WTC11 (cell line): Measurements from ENCODE around the gene OAF.

Source experiments
- CREM ChIP-seq: sonication (generic); formaldehyde crosslinking; IDR thresholded peaks from 2 replicates; pipeline ENCODE4 v1.8.1; 2022; ENCODE audit warnings: mild to moderate bottlenecking, missing genetic modification reagents, moderate library complexity
- ELF4 ChIP-seq: sonication (generic); formaldehyde crosslinking; IDR thresholded peaks from 2 replicates; pipeline ENCODE4 v1.8.1; 2022; ENCODE audit warnings: low read depth, mild to moderate bottlenecking, moderate library complexity, missing genetic modification reagents
- FOXK1 ChIP-seq: sonication (generic); formaldehyde crosslinking; IDR thresholded peaks from 2 replicates; pipeline ENCODE4 v1.8.0; 2022; ENCODE audit warnings: mild to moderate bottlenecking, moderate library complexity, missing genetic modification reagents
- FOXP1 ChIP-seq: sonication (generic); formaldehyde crosslinking; IDR thresholded peaks from 2 replicates; pipeline ENCODE4 v1.8.0; 2022; ENCODE audit warnings: missing genetic modification reagents, mild to moderate bottlenecking, moderate library complexity, borderline replicate concordance
- FOXP4 ChIP-seq: sonication (generic); formaldehyde crosslinking; IDR thresholded peaks from 2 replicates; pipeline ENCODE4 v1.8.0; 2022; ENCODE audit warnings: mild to moderate bottlenecking, missing genetic modification reagents
- JUN ChIP-seq: sonication (generic); formaldehyde crosslinking; IDR thresholded peaks from 2 replicates; pipeline ENCODE4 v1.8.0; 2023; ENCODE audit warnings: mild to moderate bottlenecking, missing genetic modification reagents
- TF ChIP-seq, protein P1 (sequence below): fragments of 200-600 bp; IDR thresholded peaks from 2 replicates; pipeline ENCODE4 v1.8.0; 2022; ENCODE audit warnings: antibody characterized with exemption

DNA sequence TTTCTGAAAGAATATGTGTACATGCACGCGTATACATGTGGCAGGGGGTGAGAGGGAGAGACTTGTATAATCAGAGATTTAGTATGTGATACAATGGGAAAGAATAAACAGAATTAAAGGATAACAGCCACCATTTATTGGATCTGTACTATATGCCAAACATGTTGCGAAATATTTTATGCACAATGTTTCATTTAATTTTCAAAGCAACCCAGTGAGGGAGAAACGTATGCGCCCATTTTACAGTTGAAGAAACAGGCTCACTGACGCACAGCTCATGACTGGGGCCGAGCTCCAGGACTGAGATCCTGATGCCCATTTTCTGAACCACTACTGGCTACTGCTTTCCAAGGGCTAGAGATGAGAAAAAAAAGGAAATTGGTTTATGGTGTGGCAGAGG, 3.3 kb upstream of the OAF start:
- TF ChIP-seq FOXP4, result no peak
- TF ChIP-seq, protein P1, sequence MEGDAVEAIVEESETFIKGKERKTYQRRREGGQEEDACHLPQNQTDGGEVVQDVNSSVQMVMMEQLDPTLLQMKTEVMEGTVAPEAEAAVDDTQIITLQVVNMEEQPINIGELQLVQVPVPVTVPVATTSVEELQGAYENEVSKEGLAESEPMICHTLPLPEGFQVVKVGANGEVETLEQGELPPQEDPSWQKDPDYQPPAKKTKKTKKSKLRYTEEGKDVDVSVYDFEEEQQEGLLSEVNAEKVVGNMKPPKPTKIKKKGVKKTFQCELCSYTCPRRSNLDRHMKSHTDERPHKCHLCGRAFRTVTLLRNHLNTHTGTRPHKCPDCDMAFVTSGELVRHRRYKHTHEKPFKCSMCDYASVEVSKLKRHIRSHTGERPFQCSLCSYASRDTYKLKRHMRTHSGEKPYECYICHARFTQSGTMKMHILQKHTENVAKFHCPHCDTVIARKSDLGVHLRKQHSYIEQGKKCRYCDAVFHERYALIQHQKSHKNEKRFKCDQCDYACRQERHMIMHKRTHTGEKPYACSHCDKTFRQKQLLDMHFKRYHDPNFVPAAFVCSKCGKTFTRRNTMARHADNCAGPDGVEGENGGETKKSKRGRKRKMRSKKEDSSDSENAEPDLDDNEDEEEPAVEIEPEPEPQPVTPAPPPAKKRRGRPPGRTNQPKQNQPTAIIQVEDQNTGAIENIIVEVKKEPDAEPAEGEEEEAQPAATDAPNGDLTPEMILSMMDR, result no peak
- TF ChIP-seq ELF4, result no peak
- TF ChIP-seq FOXK1, result no peak
- TF ChIP-seq CREM (CRISPR knock-in tag), result no peak
- TF ChIP-seq JUN (CRISPR knock-in tag), result no peak
- TF ChIP-seq FOXP1 (CRISPR knock-in tag), result no peak
